SKM-1 treated with dmso at 0.1 percent for 144 hours (cell line): ENCODE data around the gene BCL3.
A peak's percentile ranks its signal among the peaks of the same experiment; 100 is the strongest.

ENCODE experiments used
- DNase-seq: peaks from one replicate; lab custom pipeline; 2025; ENCODE audit not compliant: unreplicated experiment; lab: John Stamatoyannopoulos, UW

Gene BCL3

DNA sequence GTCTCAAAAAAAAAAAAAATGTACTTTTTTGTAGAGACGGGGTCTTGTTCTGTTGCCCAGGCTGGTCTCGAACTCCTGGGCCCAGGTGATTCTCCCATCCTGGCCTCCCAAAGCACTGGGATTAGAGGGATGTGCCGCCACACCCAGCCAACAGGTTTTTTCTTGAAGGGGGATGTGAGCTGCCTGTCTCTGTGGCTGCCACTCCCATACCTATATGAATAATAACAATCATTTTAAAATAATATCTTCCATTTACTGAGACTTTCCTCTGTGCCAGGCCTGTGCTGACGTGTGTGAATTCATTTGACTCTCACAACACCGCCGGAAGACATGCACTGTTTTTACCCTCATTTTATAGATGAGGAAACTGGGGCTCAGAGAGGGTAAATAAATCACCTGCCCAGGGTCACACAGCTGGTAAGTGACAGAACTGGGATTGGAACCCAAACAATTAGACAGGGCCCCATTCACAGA, 7.2 kb upstream of the BCL3 start:
- no peak for DNase-seq

DNA sequence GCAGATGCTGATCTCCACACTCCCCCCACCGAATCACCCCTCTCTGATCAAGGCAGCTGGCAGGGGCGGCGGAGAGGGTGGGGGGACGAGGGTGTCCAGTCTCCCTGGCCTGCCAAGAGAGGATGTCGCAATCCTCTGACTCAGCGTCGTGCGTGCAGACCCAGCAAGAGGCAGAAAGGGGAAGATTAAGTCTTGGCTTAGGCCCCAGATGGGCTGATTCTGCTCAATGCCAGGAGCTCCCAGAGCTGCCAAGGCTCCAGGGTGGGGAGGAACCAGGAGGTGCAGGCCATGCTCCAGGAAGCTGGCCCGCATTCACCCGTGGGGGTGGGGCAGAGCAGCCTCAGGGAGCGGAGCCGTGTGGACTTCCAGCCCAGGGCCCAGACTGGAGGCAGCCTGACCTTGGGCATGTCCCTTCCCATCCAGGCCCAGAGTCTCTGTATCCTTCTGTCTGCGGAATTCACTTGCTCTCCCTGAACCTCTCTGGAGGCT, 6.6 kb upstream of the BCL3 start:
- peak; percentile 71 for DNase-seq

DNA sequence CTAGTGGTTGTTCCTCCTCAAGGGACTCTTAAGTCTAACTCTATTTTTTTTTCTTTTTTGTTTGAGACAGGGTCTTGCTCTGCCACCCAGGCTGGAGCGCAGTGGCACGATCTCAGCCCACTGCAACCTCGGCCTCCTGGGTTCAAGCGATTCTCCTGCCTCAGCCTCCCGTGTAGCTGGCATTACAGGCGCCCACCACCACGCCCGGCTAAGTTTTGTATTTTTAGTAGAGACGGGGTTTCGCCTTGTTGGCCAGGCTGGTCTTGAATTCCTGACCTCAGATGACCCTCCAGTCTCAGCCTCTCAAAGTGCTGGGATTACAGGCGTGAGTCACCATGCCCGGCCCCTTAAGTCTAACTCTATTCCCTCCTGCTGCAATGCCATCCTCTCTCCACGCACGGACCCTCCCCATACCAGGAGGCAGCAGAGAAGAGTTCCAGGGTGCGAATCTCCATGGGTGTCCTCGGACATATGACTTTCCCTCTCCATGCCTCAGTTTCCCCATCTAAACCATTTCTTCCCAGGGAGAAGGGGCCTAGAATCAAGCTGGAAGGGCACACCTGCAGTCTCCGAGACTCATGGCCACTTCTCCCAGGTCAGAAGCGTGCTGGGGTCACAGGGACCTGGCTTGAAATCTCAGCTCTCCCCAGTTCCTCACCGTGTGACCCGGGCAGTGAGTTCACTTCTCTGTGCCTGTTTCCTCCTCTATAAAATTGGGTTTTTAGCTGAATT, 6.0 kb upstream of the BCL3 start:
- no peak for DNase-seq

DNA sequence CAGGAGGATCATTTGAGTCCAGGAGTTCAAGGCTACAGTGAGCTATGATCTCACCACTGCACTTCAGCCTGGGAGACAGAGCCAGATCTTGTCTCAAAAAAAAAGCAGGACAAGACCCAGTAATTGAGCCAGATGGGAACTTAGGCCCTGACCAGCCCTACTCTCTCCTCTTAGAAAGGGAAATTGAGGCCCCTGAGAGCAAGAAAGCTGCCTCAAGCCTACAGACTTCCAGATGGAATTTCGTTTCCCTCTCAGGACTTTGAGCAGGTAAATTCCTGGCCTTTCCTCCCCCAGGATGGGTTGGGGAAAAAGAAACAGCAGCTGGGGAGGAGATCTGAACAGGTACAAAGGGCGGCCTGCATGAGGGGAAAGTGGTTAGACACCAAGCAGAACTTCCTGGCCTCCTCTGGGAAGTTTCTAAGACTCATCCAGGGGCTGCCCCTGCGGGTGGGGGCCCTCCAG, 3.6 kb upstream of the BCL3 start:
- DNase-seq, result no peak

DNA sequence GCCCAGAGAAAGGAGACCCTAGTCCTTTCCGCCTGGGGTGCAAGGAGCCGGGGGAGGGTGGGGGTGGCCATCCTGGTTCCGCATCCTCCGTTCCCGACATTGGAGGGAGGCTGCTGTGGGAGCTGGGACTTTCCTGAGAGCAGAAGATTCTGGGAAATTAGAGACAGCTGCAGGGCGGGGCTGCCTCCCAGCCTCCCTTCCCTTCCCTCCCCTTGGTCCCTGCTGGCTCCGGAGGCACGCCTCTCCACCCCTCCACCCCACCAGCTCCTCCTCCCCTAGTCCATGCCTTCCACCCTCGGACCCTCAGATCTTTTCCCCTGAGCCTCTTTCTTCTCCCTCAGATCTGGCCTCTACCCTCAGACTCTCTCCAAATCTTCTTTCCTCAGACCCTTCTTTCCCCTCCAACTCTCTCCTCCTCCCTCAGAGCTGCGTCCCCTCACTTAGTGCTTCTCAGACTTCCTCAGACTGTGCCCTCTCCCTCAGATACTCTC, 3.1 kb upstream of the BCL3 start:
- DNase-seq, result no peak

DNA sequence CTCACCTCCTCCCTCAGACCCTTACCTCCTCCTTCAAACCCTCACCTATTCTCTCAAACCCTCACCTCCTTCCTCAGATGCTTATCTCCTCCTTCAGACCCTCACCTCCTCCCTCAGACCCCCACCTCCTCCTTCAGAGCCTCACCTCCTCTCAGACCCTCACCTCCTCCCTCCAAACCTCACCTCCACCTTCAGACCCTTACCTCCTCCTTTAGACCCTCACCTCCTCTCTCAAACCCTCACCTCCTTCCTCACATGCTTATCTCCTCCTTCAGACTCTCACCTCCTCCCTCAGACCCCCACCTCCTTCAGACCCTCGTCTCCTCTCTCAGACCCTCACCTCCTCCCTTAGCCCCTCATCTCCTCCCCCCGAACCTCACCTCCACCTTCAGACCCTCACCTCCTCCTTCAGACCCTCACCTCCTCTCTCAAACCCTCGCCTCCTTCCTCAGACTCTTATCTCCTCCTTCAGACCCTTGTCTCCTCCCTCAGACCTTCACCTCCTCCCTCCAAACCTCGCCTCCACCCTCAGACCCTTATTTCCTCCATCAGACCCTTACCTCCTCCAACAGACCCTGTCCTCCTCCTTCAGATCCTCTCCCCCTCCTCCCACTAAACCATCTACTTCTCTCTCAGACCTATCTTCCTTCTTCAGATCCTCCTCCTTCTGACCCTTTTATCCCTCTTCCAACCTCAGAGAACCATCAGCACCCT, 2.5 kb upstream of the BCL3 start:
- no peak for DNase-seq

DNA sequence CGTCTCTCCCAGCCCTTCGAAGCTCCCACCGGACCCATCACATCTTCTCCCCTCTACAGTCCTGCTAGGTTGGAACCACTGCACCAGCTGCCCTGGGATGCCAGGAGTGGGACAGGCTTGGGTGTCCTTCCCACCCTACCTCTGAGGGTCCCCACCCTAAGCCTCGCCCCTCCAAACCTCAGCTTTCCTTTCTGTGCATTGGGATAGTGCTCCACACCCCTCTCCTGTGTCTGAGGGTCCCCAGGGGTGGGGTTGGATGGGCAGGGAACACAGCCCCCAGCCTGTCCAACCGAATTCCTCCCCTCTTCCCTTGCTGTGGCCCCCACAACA, 1.9 kb upstream of the BCL3 start:
- no peak for DNase-seq

DNA sequence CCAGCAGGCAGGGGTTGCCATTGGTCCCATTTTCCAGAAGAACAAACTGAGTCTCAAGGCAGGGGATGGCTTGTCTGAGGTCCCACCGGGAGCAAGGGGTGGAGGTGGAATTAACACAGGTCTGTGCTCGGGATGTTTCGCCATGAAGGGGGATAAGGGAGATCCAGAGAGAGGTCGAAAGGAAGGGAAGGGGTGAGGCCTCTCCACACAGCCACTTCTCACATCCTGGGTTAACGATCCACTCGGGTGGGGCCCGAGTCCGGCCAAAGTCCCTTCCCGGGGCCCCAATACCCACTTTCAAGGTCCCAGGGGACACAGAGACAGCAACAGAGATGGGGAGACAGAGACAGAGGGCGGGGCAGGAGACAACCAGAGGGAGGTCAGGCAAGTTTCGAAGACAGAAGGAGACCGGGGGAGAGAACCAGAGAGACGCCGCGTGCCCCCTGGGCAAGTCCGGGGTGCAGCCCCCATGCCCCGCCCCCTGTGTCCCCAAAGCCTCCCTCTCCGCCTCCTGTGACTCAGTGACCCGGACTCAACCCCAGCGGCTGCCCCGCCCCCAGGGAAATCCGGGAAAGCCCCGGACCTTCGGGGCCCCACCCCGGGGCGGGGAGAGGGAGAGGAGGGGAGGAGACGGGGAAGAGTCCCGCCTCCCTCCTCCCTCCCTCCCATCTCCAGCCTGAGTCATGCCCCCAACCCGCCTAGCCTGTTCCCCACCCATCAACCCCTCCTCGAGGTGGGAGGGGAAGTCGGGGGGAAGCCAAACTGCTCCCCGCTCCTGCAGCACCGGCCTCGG, 1.4 kb upstream of the BCL3 start:
- DNase-seq, result no peak

DNA sequence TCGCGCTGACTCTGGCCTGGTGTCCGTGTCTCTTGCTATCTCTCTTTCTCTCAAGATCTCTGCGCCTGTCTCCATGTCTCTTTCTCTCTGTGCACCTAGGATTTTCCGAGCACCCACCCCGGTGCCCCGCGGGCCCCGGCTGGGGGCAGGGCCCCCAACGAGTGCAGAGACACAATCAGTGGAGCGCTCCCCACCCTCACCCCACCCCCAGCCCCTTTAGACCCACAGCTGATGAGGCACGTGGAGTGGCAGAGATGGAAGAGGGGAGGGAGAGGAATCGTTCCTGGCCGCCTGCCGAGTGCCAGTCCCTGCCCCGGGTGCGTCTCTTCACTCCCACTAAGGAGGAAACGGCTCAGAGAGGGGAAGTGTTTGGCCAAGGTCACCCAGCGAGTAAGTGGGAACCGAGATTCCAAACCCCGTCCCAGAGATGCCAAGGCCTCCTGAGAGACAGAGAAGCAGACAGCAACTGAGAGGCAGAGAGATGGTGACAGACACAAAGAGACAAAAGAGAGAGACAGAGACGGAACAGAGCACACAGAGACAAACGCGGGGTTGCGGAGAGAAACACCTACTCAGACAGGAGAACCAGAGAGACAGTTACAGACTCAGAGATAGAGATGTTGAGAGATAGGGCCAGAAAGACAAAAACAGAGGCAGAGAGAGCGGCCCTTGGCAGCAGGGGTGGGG, 626 bp upstream of the BCL3 start:
- no peak for DNase-seq

DNA sequence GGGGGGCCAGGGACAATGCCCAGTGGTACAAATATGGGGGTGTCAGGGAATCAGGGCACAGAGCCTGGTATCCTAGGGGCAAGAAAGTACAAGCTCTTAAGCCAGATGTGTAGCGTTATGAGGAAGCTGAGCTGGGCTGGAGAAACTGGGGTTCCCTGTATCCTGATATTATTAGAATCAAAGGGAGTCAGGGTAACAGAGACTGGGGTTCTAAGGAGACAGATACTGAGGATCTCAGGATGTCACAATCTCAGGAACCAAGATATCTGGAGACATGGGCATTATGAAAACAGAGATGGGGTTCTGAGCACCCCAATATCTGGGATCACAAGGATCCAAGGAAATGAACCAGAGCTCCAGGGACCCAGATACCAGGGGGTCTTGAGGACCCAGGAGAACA, 784 bp downstream of the BCL3 start:
- no peak for DNase-seq

DNA sequence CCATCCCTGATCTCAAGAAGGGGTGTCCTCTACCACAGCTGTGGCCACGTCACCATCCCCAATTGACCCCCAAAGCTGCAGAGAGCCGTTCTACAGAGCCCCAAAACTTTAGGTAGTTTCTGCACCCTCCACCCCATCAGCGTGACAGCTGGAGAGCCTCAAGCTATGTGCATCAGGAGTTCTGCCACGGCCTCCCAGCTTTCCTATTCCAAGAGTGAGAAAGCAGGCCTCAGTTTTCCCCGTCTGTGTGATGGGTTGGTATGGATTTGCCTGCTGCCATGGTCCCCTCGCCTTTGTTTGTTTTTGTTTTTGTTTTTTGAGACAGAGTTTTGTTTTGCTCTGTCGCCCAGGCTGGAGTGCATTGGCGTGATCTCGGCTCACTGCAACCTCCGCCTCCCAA, 1.5 kb downstream of the BCL3 start:
- no peak for DNase-seq

DNA sequence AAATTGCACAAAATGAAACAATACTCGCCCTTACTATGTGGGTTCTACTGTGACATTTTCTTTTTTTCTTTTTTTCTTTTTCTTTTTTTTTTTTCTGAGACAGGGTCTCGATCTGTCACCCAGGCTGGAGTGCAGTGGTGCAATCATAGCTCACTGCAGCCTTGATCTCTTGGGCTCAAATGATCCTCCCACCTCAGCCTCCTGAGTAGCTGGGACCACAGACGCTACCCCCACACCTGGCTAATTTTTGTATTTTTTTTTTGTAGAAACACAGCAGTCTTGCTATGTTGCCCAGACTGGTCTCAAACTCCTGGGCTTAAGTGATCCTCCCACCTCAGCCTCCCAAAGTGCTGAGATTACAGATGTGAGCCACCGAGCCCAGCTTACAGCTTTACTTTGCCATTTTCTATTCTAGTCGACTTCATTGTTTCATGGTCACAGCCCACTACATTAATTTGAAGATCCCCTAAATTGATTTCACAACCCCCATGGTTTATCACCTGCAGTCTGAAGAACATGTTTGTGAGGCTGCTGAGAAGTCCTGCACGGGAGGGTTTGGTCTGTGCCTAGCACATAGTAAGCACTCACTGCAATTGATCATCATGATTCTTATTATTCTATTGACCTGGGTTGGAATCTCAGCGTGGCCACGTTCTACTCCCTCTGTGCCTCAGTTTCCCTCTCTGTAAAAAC, 3.8 kb downstream of the BCL3 start:
- no peak for DNase-seq

DNA sequence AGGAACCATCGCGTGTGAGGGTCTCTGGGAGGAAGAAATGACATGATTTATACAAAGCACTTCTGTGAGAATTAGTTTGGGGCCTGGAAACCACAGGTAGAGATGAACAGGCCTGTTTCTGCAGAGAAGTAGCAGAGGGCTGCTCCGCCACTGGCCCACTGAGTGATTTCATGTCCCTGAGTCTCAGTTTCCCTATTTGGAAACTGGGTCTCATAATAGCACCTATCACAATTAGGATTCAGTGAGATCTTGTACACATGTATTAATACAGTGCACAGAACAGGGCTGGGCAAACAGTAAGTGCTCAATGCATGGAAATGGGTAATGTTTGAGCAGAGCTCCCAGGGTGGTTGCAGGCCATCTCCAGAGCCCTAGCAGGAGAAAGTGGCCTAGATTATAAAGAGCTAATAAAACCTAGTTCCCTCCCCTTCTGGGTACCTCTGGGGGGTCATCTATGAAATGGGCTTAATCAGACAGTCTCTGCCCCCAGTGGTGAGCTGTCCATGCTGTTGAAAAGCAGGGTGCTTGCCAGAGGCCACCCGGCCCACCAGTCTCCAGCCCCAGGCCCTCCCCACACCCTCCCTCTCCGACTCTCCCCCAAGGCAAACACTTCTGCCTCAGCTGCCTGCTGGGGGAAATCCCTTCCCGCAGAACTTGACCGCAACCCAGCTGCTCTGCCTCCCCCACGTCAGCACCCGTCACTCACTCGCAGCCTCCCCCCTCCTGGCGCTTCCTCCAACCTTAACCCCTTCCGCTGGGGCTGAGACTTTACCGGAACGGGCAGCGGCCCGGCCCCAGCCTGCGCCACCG, 4.5 kb downstream of the BCL3 start:
- peak; percentile 81 for DNase-seq

DNA sequence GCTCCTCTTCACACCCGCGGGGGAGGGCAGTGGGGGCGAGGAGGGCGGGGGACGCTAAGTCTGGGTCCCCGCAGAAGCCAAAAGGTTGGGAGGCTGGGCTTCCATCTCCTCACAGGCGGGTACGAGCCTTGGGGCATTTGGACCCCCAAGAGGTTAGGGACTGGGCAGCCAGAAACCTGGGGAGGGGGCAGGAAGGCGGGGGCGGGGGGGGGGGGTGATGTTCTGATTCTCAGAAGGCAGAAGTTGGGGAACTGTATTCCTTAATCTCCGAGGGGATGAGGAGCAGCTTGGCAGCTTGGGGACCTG, 5.1 kb downstream of the BCL3 start:
- DNase-seq, result no peak

DNA sequence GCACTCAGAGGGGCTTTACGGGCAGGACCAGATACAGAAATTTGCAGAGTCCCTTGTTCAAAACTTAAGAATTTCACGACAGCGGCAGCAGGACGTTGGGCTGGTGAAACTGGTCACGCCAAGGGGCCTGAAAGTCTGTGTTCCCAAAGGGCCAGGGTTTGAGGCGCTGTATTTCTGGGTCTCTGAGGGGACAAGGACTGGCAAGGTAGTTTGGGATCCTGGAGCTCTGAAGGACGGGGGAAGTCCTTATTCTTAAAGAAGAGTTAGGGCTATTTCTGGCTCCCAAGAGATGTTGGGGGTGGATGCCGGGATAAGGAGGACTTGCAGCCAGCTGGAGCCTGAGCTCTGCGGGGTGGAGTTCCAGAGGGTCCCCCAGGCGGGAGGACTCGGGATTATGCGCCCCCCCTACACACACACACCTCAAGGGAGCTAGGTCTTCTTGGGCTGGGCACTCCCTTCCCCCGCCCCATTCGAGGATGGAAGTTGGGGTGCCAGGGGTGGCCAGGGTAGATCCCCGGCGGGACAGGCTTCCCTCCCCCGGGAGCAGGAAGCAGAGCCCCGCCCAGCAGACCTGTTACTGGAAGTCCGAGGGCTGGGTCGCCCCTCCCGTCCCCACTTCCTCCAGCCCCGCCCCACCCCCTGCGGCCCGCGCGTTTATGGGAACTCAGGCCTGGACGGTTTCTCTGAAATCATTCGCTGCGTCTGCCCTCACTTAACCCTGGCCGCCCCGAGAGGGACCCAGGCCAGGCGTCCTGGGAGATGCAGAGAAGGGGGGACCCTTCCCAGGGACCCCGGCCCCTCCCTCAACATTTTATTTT, 5.6 kb downstream of the BCL3 start:
- DNase-seq, result no peak

DNA sequence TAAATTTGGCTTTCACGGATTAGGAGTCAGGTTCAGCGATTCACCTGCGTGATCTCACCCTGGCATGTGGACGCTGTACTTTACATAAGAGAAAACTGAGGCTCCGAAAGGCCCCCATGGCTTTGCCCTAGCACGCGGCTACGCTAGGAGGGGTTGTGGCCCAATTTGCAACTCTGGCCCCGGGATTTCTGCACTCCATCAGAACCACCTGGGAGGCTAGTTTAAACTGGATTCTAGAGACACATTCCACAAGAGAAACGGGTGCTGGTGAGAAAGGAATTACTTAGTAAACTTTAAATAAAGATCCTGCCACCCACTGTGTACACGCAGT, 6.2 kb downstream of the BCL3 start:
- no peak for DNase-seq

DNA sequence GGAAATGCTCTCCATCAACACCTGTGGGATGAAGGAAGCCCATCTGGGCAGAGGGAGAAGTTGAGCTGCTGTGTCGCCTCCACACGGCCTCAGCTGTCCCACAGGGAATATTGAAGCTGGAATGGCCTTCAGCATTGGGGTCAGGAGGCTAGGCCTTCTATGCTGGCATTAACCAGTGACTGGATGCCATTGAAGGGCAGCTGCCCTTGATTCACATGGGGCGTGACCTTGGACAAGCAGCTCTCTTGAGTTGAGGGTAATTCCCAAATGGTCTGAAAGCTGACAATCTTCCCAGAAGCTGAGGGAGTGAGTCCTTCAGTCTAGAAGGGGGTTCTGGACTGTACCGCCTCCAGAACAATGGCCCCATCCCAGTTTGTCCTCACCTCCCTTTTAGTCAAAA, 6.7 kb downstream of the BCL3 start:
- no peak for DNase-seq

DNA sequence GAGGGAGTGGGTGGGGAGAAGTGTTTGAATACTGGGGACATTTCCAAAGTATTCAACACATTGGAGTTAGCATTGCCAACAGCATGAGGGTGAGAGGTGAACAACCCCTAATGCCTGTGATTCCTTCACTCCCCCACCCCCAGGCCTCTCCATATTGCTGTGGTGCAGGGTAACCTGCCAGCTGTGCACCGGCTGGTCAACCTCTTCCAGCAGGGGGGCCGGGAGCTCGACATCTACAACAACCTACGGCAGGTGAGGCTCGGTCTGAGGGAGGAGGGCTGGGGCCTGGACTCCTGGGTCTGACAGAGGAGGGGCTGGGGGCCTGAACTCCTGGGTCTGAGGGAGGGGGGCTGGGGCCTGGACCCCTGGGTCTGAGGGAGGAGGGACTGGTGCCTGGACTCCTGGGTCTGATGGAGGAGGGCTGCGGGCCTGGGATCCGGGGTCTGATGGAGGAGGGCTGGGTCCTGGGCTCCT, 7.6 kb downstream of the BCL3 start:
- DNase-seq, result no peak
